Neural cell (in vitro differentiated cells): ENCODE measurements around the gene RPS15. TPM values are rescaled to one million over a fixed set of nuclear protein-coding genes. Genes with fewer than 3 reads are reported as not detected.

ENCODE experiments used
- H2AFZ ChIP-seq: fragments of 200-600, 300-800 bp; sonication (generic), shearing (Covaris generic); 2 replicates; pipeline ENCODE4 v1.6.0; 2014; ENCODE audit warnings: low read depth, mild to moderate bottlenecking, antibody characterized with exemption, low read length, moderate library complexity
- H3F3A ChIP-seq: fragments of 200-600 bp; shearing (Covaris generic); 2 replicates; pipeline ENCODE4 v1.6.1; 2016; ENCODE audit warnings: mild to moderate bottlenecking, moderate library complexity, mixed read lengths, antibody characterized with exemption, low read length; ENCODE audit not compliant: insufficient read depth, poor library complexity, severe bottlenecking
- H3K27ac ChIP-seq: fragments of 200-600, 300-800 bp; sonication (generic), shearing (Covaris generic); 2 replicates; pipeline ENCODE4 v1.5.1; 2014; ENCODE audit warnings: mild to moderate bottlenecking, low read length, moderate library complexity
- H3K27me3 ChIP-seq: fragments of 300-800, 200-600 bp; sonication (generic), shearing (Covaris generic); 2 replicates; pipeline ENCODE4 v1.6.0; 2014; ENCODE audit warnings: mild to moderate bottlenecking, low read depth, low read length, moderate library complexity; ENCODE audit not compliant: insufficient read depth
- H3K36me3 ChIP-seq: fragments of 300-800, 200-600 bp; sonication (generic), shearing (Covaris generic); 2 replicates; pipeline ENCODE4 v1.5.1; 2014; ENCODE audit warnings: mild to moderate bottlenecking, antibody characterized with exemption, low read length, moderate library complexity; ENCODE audit not compliant: insufficient read depth
- H3K4me2 ChIP-seq: fragments of 300-800, 200-600 bp; sonication (generic), shearing (Covaris generic); 2 replicates; pipeline ENCODE4 v1.6.0; 2014; ENCODE audit warnings: mild to moderate bottlenecking, low read length
- H3K4me3 ChIP-seq: fragments of 300-800, 200-600 bp; sonication (generic), shearing (Covaris generic); 2 replicates; pipeline ENCODE4 v1.5.1; 2014; ENCODE audit warnings: mild to moderate bottlenecking, low read length, moderate library complexity
- H3K79me2 ChIP-seq: fragments of 200-600 bp; shearing (Covaris generic); replicated peaks from 2 replicates; pipeline ENCODE4 v1.6.0; 2014; ENCODE audit warnings: mild to moderate bottlenecking, low read length, moderate library complexity; ENCODE audit not compliant: insufficient read depth
- H3K9ac ChIP-seq: fragments of 300-800, 200-600 bp; sonication (generic), shearing (Covaris generic); 2 replicates; pipeline ENCODE4 v1.6.1; 2016; ENCODE audit warnings: mild to moderate bottlenecking, low read length, mixed read lengths
- H3K9me2 ChIP-seq: fragments of 200-600 bp; shearing (Covaris generic); 2 replicates; pipeline ENCODE4 v1.6.1; 2016; ENCODE audit warnings: mild to moderate bottlenecking, low read length, mixed read lengths; ENCODE audit not compliant: insufficient read depth
- H3K9me3 ChIP-seq: fragments of 200-600, 300-800 bp; sonication (generic), shearing (Covaris generic); 2 replicates; pipeline ENCODE4 v1.6.1; 2016; ENCODE audit warnings: mild to moderate bottlenecking, mixed run types, low read length, moderate library complexity, mixed read lengths
- H4K20me1 ChIP-seq: fragments of 200-600 bp; shearing (Covaris generic); 2 replicates; pipeline ENCODE4 v1.6.1; 2016; ENCODE audit warnings: mild to moderate bottlenecking, mixed run types; ENCODE audit not compliant: insufficient read depth
- EP300 ChIP-seq: fragments of 450-650 bp; conservative IDR thresholded peaks from 2 replicates; pipeline ENCODE4 v1.6.1; 2014; ENCODE audit warnings: antibody characterized with exemption, mild to moderate bottlenecking, moderate library complexity; ENCODE audit not compliant: poor library complexity, severe bottlenecking
- EZH2 ChIP-seq: fragments of 200-600, 300-800 bp; shearing (Covaris generic), sonication (generic); IDR thresholded peaks from 2 replicates; pipeline ENCODE4 v1.6.1; 2014; ENCODE audit warnings: antibody characterized with exemption, low read length, borderline replicate concordance, mild to moderate bottlenecking; ENCODE audit not compliant: insufficient read depth, poor library complexity, severe bottlenecking
- MXI1 ChIP-seq: fragments of 450-650 bp; conservative IDR thresholded peaks from 2 replicates; pipeline ENCODE4 v1.6.1; 2014; ENCODE audit warnings: antibody characterized with exemption, mild to moderate bottlenecking; ENCODE audit not compliant: poor library complexity, severe bottlenecking
- POLR2AphosphoS5 ChIP-seq: IDR thresholded peaks from 2 replicates; pipeline ENCODE4 v1.6.1; 2012
- RAD21 ChIP-seq: fragments of 450-650 bp; conservative IDR thresholded peaks from 2 replicates; pipeline ENCODE4 v1.6.1; 2014; ENCODE audit warnings: antibody characterized with exemption, mild to moderate bottlenecking, moderate library complexity
- SMC3 ChIP-seq: fragments of 450-650 bp; conservative IDR thresholded peaks from 2 replicates; pipeline ENCODE4 v1.6.1; 2014; ENCODE audit warnings: antibody characterized with exemption, mild to moderate bottlenecking, moderate library complexity; ENCODE audit not compliant: poor library complexity
- TAF1 ChIP-seq: IDR thresholded peaks from 2 replicates; pipeline ENCODE4 v1.6.1; 2012; ENCODE audit warnings: low read depth
- polyA plus RNA-seq: library from polyadenylated mRNA; depleted of rRNA; stranded (reverse); fragments of >200 nt; gene quantifications from 2 replicates; pipeline ENCODE4 v1.2.3, GENCODE V29; 2014
- TF ChIP-seq, protein P1 (sequence below): fragments of 450-650 bp; IDR thresholded peaks from 2 replicates; pipeline ENCODE4 v1.5.1; 2014; ENCODE audit warnings: antibody characterized with exemption, mild to moderate bottlenecking, moderate library complexity; ENCODE audit not compliant: poor library complexity, severe bottlenecking
- TF ChIP-seq, protein P2 (sequence below): IDR thresholded peaks from 2 replicates; pipeline ENCODE4 v1.6.1; 2012; ENCODE audit warnings: borderline replicate concordance

Gene RPS15
- polyA plus RNA-seq, 1 donor from 2014 or later, result 591 TPM

DNA sequence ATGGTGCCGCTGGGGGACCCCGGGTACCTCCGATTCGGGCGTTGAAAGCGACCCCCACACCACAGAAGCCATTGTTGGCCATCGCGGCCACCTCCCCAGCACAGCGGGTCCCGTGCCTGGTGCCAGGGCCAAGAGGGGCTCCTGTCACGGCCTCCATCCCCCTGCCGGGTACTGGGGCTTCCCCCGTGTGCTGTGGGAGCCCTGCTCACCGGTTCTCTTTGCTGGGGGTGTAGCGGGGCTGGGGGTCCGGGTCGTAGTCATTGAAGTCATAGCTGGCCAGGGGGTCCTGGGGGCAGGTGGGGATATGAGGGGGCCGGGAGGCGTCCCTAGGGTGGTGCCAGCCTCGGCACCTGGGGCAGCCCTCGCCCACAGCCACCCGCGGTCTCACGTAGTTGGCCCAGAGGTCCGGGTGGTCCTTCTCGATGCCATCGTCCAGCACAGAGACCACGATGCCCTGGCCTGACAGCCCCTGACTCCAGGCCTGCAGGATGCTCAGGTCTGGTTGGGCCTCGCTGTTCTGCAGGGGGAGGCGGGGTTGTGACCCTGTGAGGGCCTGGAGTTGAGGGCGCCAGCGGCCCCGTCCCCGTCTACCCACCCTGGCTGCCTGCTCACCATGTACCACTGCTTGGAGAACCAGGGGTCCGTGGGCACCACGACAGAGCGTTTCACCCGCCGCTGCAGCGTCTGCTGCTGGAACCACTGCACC, 49.5 kb downstream of the RPS15 start:
- Histone ChIP-seq H3K4me2 (no peak overlapping the region), H3K9me3 (no peaks in the 10 kb centered on the region), H3K36me3 (no peaks in the 10 kb centered on the region), H3K9ac (no peak overlapping the region), H3K27me3 (peaks cover 4% of the 10 kb centered on the region), H3F3A (no peaks in the 10 kb centered on the region), H2AFZ (no peak overlapping the region), H3K9me2 (no peaks in the 10 kb centered on the region), H3K79me2 (no peaks in the 10 kb centered on the region), H3K27ac (no peak overlapping the region), H4K20me1 (no peaks in the 10 kb centered on the region), H3K4me3 (no peak overlapping the region)
- TF ChIP-seq RAD21 (no peak), POLR2AphosphoS5 (no peak), EZH2 (no peak), TAF1 (no peak), SMC3 (no peak), EP300 (no peak), MXI1 (no peak)
- TF ChIP-seq, protein P1, sequence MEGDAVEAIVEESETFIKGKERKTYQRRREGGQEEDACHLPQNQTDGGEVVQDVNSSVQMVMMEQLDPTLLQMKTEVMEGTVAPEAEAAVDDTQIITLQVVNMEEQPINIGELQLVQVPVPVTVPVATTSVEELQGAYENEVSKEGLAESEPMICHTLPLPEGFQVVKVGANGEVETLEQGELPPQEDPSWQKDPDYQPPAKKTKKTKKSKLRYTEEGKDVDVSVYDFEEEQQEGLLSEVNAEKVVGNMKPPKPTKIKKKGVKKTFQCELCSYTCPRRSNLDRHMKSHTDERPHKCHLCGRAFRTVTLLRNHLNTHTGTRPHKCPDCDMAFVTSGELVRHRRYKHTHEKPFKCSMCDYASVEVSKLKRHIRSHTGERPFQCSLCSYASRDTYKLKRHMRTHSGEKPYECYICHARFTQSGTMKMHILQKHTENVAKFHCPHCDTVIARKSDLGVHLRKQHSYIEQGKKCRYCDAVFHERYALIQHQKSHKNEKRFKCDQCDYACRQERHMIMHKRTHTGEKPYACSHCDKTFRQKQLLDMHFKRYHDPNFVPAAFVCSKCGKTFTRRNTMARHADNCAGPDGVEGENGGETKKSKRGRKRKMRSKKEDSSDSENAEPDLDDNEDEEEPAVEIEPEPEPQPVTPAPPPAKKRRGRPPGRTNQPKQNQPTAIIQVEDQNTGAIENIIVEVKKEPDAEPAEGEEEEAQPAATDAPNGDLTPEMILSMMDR, result no peak
- TF ChIP-seq, protein P2, sequence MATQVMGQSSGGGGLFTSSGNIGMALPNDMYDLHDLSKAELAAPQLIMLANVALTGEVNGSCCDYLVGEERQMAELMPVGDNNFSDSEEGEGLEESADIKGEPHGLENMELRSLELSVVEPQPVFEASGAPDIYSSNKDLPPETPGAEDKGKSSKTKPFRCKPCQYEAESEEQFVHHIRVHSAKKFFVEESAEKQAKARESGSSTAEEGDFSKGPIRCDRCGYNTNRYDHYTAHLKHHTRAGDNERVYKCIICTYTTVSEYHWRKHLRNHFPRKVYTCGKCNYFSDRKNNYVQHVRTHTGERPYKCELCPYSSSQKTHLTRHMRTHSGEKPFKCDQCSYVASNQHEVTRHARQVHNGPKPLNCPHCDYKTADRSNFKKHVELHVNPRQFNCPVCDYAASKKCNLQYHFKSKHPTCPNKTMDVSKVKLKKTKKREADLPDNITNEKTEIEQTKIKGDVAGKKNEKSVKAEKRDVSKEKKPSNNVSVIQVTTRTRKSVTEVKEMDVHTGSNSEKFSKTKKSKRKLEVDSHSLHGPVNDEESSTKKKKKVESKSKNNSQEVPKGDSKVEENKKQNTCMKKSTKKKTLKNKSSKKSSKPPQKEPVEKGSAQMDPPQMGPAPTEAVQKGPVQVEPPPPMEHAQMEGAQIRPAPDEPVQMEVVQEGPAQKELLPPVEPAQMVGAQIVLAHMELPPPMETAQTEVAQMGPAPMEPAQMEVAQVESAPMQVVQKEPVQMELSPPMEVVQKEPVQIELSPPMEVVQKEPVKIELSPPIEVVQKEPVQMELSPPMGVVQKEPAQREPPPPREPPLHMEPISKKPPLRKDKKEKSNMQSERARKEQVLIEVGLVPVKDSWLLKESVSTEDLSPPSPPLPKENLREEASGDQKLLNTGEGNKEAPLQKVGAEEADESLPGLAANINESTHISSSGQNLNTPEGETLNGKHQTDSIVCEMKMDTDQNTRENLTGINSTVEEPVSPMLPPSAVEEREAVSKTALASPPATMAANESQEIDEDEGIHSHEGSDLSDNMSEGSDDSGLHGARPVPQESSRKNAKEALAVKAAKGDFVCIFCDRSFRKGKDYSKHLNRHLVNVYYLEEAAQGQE, result no peak

DNA sequence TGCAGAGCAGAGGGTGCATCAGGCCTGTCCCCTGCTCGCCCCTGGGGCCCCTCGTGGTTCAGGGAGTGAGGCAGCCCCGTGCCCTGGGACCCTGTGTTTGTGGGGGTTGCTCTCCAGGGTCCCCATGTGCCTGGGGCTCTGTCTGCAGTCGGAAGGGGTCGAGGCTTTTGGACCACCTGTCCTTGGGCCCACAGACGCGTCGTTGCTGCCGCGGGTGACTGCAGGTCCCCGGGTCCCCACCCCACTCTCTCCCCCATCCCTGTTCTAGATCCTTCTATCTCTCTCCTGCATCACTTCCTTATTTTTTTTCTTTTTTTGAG, 50.0 kb downstream of the RPS15 start:
- H3K36me3 ChIP-seq, result no peaks in the 10 kb centered on the region
- H4K20me1 ChIP-seq, result no peaks in the 10 kb centered on the region
- H3K9me3 ChIP-seq, result no peaks in the 10 kb centered on the region
- H3K27me3 ChIP-seq, result peaks cover 4% of the 10 kb centered on the region
- no peaks in the 10 kb centered on the region for H3F3A ChIP-seq
- TF ChIP-seq, protein P2, result no peak
- no peak for TF ChIP-seq EP300
- no peak for TF ChIP-seq TAF1
- TF ChIP-seq POLR2AphosphoS5, result no peak
- no peak for TF ChIP-seq MXI1
- no peak for TF ChIP-seq RAD21
- no peak for TF ChIP-seq EZH2
- TF ChIP-seq SMC3, result no peak
- TF ChIP-seq, protein P1, result no peak
- no peak overlapping the region for H3K9ac ChIP-seq
- no peaks in the 10 kb centered on the region for H3K79me2 ChIP-seq
- no peak overlapping the region for H3K27ac ChIP-seq
- H3K4me3 ChIP-seq, result no peak overlapping the region
- no peak overlapping the region for H3K4me2 ChIP-seq
- no peak overlapping the region for H2AFZ ChIP-seq
- no peaks in the 10 kb centered on the region for H3K9me2 ChIP-seq
